Head of caudate nucleus (tissue), 42 donors: ENCODE results near the gene GALNT17.

Source experiments
- DNase-seq, 42 donors: peaks; one replicate each; pipeline versions ENCODE4 v3.0.0 to v3.0.0-alpha.2; 2020 to 2021; ENCODE audit warnings: mixed read lengths in 7 of 42
- intact Hi-C: fragments of 100-400 bp; cut with DNase I; formaldehyde crosslinking; loops from one replicate; pipeline ENCODE4 v1.15.0; 2022

The GALNT17 gene

DNA sequence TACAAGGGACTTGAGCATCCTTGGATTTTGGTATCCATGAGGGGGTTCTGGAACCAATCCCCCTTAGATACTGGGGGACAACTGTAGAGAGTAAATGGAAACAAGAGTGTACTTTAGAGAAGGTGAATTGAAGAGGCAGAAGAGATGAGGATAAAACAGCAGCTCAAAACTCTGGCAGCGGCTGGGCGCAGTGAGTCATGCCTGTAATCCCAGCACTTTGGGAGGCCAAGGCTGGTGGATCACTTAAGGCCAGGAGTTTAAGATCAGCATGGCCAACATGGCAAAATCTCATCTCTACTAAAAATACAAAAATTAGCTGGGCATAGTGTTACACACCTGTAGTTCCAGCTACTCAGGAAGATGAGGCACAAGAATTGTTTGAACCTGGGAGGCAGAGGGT is 218.7 kb downstream of the GALNT17 start:
- intact Hi-C loops = no loop called here
- DNase-seq = no peak

DNA sequence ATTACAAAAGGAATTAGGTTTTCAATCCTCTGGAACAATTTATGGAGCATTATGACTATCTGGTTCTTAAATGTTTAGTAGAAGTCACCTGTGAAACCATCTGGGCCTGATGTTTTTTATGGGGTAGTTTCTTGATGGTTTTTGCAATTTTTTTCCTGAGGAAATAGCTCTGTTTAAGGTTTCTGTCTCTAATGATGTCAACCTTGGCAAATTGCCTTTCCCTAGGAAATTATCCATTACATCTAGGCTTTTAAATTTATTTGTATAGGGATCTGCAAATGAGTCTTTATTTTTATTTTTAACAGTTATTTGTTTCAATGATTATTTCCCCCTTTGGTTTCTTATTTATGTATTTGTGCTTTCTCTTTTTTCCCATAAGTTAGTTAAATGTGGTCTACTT is 222.8 kb downstream of the GALNT17 start:
- intact Hi-C loops = no loop called here
- DNase-seq = no peak

DNA sequence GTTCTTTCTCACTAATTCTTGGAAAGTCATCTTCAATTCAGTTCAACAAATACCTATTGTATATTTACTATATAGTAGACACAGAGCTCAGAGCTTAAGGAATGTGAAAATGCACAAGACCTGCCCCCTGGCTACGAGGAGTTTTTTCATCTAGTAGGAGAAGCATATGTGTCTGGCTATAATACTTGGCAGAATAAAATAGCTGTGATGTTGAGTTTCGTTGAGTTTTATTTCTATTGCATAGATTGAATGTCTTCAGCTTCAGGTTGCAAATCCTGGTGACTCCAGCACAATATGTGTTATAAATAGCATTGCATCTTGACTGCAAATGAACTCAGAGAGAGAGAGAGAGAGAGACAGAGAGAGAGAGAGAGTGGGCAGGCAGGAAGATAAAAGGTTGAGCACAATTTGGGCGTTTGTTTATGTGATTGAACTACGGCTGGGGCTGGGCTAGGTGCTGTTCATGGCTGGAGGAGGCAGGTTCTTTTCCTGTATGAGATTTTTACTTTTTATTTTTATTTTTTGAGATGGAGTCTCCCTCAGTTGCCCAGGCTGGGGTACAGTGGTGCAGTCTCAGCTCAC is 229.6 kb downstream of the GALNT17 start:
- intact Hi-C loops = no loop called here
- DNase-seq = peak in 19 of 42 donors; percentile 2 to 67 (median 33)

DNA sequence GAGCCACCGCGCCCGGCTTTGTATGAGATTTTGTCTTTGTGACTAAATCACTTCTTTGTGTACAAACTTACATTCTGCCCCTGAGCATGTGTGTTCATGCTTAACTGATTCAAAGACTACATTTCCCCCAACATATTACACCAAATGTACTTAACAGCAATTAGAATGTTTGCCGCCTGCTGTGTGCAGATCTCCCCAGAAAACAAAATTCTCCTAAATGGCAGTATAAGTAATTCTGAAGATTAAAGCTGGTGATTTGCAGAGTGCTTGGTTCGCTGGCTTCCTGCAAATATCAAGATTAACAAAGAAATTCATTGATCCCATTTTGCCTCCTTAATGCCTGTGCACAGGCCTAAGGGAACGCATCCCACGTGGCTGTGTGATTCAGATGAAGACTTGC is 230.3 kb downstream of the GALNT17 start:
- intact Hi-C loops = no loop called here
- no peak for DNase-seq

DNA sequence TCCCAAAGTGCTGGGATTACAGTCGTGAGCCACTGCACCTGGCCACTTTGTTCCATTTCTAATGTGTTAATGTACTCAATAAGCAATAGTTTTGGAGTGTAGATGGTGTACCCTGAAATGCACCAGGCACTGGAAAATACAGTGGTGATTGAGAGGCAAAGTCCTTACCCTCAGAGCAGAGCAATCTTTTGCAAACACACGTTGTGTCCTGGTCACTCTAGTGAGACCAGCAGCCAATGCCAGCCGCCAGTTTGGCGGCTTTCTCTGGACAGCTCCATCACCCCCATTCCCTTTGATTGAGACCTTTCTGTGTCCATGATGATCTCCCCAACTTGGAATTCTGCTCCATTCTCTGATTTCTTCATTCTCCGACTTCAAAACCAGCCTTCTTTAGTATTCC is 231.3 kb downstream of the GALNT17 start:
- no peak for DNase-seq
- intact Hi-C loops = no loop called here

DNA sequence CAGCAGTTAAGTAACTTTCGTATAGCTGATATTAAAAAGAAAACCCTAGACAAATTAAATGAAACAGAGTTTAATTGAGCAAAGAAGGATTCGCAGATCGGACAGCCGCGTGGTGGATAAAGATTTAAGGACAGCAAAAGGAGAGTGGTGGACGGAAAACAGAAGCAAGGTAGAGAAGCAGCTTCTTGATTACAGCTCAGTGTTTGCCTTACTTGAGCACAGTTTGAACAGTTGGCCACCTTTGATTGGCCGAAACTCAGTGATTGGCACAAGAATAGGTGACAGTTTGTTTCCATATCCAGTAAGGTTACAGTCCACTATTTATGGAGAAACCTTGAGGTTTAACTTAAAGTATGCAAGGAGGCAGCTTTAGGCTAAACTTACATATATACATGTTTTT is 231.7 kb downstream of the GALNT17 start:
- intact Hi-C loops = no loop called here
- no peak for DNase-seq

DNA sequence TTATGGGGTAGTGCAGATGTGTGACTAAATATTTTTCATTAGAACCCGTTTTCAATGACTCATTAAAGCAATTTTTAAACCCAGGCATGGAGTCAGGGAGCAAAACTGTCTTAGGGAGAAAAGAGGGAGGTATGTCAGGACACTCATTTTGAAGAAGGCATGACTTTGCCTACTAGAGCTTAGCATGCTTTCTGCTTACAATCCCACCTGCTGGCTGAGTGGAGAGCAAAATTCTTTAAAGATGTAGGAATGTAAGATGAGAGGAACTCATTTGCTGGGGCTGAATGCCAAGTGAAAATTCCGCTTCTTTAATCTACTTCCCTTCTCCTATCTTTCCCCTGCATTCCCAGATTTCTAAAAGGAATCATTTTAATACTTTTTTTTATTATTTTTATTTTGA is 232.6 kb downstream of the GALNT17 start:
- DNase-seq = peak in 3 of 42 donors; percentile 7 to 29 (median 9)
- intact Hi-C loops = no loop called here

DNA sequence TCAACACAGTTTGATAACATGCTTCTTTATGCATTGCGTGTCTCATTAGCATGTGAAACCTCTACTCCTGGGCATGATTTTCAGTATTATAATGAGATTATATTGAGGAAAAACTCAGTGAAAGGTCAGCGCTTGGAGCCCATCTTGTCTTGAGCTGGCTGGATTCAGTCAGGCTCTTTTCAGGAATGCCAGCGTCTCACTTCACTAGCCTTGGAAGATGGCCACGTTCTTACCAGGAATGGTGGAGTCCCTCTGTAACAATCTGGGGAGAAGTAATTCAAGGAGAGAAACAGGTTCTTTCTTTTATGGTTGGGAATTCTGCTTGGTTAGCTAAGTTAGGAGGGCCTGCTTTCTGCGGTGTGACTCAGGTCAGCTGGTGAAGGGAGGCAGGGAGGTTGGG is 241.0 kb downstream of the GALNT17 start:
- intact Hi-C loops = loop anchor here (10.0 kb wide), 1 partner anchor 138 kb away; no protein-coding TSS in a partner anchor
- no peak for DNase-seq

DNA sequence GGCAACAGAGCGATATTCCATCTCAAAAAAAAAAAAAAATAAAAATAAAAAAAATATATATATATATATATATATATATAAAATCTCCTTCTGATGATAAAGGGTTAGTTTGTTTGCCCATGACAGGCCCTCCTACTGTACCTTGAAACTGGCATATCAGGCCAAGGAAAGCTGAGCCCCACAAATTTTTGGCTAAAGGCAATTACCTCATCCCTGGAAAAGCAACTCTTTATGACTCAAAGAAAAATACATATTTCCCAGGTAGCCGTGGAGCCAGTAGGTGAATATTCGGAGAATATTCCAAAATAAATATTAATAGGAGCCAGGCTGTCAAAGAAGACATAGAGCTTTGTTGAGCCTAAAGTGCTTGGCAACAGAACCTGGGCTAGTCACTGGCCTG is 245.1 kb downstream of the GALNT17 start:
- DNase-seq = no peak
- intact Hi-C loops = loop anchor here (10.0 kb wide), 1 partner anchor 142 kb away; no protein-coding TSS in a partner anchor

DNA sequence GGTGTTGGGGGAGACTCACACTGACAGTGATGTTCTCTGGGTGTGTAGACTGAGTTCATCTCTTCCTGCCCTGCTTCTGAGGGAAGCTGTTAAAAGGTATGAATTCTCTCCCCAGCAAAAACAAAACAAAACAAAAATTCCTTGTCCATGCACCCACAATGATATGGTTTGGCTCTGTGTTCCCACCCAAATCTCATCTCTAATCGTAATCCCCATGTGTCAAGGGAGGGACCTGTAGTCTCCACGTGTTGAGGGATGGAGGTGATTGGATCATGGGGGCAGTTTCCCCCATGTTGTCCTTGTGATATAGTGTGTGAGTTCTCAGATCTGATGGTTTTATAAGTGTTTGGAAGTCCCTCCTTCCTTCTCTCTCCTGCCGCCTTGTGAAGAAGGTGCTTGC is 245.5 kb downstream of the GALNT17 start:
- intact Hi-C loops = loop anchor here (10.0 kb wide), 1 partner anchor 143 kb away; no protein-coding TSS in a partner anchor
- DNase-seq = peak in 2 of 42 donors; percentile 8 to 24

DNA sequence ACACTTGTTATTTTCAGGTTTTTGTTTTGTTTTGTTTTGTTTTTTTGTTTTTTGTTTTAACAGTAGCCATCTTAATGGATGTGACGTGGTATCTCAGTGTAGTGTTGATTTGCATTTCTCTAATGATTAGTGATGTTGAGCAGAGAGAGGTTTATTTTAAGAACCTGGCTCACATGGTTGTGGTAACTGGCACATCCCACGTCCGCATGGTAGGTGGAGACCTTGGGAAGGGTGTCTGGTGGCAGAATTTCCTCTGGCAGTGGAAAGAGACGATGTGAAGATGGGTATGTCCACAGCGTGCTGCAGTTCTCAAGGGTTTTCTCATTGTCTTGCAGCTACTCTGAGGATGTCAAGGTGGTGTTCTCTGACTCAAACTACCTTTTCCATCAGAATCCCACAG is 252.2 kb downstream of the GALNT17 start:
- intact Hi-C loops = no loop called here
- peak in 35 of 42 donors; percentile 12 to 82 (median 48) for DNase-seq

DNA sequence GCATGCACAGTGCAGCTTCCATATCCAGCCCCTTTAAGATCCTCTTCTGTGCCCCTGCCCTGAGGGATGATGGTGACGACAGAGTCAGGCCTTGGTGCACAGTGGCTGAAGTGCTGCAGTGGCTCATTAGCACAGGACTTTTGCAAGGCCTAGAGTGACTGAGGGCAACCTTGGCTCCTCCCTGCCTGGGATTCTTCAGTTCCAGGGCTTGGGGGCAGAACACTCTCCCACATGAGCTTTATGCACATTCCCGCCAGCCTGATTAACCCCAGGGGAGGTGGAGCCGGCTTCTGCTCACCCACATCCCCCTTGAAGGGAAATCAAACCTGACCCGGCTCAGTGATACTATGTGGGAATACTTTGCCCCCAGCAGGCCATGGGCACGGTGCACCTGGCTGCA is 253.4 kb downstream of the GALNT17 start:
- intact Hi-C loops = no loop called here
- no peak for DNase-seq

DNA sequence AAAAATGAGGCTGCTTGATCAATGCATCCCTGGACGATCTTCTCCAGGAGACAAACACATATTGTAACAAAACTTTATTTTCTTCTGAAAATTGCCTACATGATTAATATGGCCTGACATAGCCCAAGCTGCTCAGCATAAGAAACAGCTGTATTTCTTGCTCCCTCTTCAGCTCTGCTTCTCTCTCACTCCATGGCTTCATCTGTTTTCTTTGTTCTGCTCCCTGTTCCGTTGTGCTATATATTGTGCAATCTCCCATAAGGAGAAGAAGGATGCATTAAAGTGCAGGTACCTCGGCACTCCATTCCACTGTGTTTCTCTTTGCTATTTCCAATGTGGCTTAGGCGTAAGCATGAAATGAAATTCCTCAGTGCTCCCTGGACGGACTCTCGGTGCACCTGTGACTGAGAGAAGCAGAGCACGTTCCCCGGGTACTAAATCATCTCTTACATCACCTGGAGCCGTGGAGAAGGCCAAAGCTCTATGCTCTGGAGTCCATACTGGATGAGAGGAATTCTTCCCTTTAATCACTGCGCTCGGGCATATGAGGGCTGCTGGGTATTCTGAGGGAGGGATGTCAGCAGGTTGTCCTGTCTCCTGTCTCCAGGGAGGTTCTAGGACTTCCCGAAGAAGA is 254.3 kb downstream of the GALNT17 start:
- DNase-seq = no peak
- intact Hi-C loops = no loop called here

DNA sequence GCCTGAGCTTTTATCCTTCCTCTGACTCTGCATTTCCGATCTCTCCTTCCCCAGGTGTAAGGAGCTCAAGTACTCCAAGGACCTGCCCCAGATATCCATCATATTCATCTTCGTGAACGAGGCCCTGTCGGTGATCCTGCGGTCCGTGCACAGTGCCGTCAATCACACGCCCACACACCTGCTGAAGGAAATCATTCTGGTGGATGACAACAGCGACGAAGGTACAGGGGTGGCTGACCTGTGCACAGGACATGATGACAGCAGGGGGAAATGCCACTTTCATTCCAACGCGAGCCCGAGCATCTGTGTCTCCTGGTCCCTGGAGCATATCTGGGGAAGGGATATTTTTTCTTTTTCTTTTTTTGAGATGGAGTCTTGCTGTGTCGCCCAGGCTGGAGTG is 256.2 kb downstream of the GALNT17 start:
- peak in 1 of 42 donors; percentile 29 for DNase-seq
- intact Hi-C loops = no loop called here

DNA sequence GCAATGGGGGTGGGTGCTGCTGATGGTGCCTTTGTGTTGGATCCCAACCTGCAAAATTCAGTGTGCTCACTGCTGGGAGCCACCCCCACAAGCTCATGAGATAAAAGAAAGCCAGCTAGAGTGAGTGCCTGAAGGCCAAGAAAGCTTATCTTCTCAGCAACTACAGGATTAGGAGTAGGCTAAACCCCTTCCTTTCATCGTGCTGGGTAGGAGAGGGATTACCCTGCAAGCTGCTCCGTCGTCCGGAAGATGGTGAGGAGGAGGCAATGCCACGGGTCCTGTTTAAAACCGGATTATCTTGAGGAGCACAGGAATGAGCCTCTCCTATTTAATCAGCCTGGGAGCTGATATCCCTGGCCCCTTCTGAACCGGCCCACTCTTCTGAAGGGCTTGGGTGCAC is 258.0 kb downstream of the GALNT17 start:
- peak in 6 of 42 donors; percentile 17 to 53 (median 33) for DNase-seq

DNA sequence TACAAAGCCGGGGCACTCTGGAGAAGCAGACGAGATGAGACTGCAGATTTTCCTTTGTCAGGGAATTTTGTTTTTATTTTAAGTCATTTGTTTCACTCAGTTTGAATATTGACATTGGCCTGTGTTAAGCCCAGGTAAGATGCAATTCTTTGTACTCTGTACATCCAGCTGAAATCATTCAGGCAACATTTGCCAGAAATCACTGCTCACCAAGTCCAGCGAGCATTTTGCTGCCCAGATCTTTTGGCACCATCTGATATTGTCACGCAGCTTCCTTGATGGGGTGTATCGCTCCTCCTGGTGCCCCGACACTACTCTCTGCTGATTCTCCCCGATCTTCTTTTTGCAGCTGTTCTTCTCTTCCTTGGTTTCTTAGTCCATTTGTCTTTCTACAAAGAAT is 261.7 kb downstream of the GALNT17 start:
- DNase-seq = peak in 1 of 42 donors; percentile 28
- intact Hi-C loops = no loop called here

More for the DNA sequence above, 258.0 kb downstream of the GALNT17 start:
- intact Hi-C loops = no loop called here

DNA sequence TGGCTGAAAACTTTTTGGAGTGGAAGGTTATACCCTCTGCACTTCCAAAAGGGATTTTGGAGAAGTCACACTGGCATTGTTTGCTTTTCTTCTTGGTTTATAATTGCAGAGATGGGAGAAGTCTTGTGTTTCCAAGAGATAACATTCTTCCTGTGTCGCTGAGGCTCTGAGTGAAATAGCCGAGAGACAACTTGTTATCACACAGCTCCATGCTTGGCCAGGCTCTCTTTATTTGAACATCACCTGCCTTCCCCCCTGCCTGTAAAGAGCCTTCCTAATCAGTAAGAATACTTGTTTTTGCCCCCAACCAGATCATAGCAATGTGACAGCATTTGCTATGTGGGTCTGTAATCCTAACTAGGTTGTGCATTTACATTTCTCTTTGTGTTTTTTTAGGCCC is 270.7 kb downstream of the GALNT17 start:
- DNase-seq = no peak
- intact Hi-C loops = no loop called here

DNA sequence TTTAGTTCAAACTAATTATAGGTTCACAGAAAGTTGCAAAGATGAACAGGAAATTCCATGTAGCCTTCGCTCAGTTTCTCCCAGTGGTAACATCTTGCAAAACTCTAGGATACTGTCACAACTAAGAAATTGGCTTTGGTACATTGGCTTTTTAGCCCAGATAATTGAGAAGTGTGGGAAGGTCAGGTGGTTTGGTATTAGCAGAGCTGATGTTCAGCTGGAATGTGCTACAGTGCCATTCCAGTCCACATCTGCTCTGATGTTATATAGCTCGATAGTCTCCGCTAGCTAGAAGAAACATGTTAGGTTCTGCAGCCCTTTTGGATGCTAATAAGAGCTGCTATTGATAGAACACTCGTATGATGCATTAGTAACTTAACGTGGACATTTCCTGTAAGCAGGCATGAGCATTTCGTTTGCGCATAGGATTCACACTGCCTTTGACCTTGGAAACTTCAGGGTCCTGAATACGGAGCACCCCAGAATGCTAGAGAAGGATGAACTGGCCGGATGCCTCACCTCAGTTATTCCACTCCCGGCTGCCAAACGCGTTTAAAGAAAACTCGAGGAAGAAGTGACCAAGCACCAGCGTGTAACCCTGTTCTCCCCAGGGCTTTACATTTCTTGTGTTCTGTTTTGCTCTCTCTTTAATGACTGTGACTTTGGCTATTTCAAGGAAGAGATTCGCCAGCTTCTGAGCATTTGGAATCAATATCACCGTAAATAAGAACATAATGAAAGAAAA is 271.4 kb downstream of the GALNT17 start:
- no peak for DNase-seq
- intact Hi-C loops = no loop called here

DNA sequence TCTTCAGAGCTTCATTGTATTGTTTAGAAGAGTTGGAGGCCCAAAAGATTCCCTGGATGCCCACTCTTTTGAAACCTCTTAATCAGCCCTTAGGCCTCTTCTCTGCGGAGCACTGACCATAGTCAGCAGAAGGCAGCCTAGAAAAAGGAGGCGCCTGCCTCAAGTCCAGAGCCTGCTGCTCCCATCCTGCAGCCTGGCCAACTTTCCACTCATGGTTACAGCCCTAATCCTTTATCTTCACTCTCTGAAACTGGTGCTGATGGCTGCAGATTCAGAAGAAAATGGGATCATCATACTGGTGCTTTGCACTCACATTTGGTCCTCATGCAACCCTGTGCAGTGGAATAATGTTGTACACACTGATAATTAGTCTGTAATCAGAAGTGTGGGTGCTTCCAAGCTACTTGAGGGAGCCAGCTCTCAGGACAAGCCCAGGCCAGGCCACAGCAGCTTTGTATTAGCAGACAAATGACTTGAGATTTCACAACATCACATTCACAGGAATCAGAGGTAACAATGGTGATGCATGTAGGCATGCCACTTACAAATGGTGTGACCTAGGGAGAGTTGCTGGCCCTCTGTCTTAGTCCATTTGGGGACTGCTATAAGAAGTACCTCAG is 272.9 kb downstream of the GALNT17 start:
- no peak for DNase-seq
- intact Hi-C loops = no loop called here

DNA sequence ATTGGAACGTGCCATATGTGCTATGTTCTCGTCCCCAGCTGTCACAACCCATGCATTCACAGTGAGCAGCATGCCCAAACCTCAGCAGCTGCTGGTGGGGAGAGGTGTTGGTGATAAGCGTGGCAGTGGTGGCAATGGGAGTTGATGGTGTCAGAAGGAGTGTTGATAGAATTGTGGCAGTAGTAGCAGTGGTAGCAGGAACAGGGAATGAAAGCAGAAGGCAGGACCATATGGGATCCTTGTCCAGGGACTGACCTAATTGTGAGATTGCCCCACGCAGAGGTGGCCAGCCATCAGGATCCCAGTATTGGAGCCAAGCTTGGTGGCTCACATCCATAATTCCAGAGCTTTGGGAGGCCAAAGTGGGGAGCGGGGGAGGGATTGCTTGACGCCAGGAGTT is 276.3 kb downstream of the GALNT17 start:
- intact Hi-C loops = no loop called here
- no peak for DNase-seq
